ENCODE data around the gene NIT2.
A peak's percentile ranks its signal among the peaks of the same experiment; 100 is the strongest.

NIT2 gene

GRCh38 chr3:100396967-100397366, 62.4 kb downstream of the NIT2 start:
- DNase-seq (ENCODE audit: low spot score) = no peak

- no peak for DNase-seq (ENCODE audit: low spot score)
Measured at GRCh38 chr3:100399341-100400071, 64.9 kb downstream of the NIT2 start.

GRCh38 chr3:100400419-100400779, 65.8 kb downstream of the NIT2 start:
- peak; percentile 23 for DNase-seq (ENCODE audit: low spot score)

GRCh38 chr3:100400780-100401673, 66.5 kb downstream of the NIT2 start, which contains the start of the genes LNP1 and TOMM70:
Gene LNP1, plus strand, starts transcription at chr3:100401539. Its CDS starts 28,191 bp downstream, at chr3:100429730.
Gene TOMM70, minus strand, starts transcription at chr3:100401089. Its CDS starts 140 bp downstream, at chr3:100400949.
- peak; percentile 99 for DNase-seq (ENCODE audit: low spot score)

- peak; percentile 54 for DNase-seq (ENCODE audit: low spot score)
Measured at GRCh38 chr3:100401674-100402041, 67.1 kb downstream of the NIT2 start.

GRCh38 chr3:100402256-100402655, 67.7 kb downstream of the NIT2 start:
- DNase-seq (ENCODE audit: low spot score) = peak; percentile 16

- no peak for DNase-seq (ENCODE audit: low spot score)
Measured at GRCh38 chr3:100402891-100403290, 68.3 kb downstream of the NIT2 start.

- DNase-seq (ENCODE audit: low spot score) = no peak
Measured at GRCh38 chr3:100403362-100404249, 69.0 kb downstream of the NIT2 start.

GRCh38 chr3:100404250-100404548, 69.6 kb downstream of the NIT2 start:
- DNase-seq (ENCODE audit: low spot score) = no peak

GRCh38 chr3:100407164-100407563, 72.6 kb downstream of the NIT2 start:
- DNase-seq (ENCODE audit: low spot score) = no peak

GRCh38 chr3:100407977-100408532, 73.5 kb downstream of the NIT2 start:
- DNase-seq (ENCODE audit: low spot score) = no peak
